ENCODE measurements around the gene DACH1.
"Not testable (repeated sequence)": the region's sequence is repeated elsewhere in the genome, so short reads cannot be mapped to it uniquely, and the experiment has no call there.

The DACH1 gene

DNA sequence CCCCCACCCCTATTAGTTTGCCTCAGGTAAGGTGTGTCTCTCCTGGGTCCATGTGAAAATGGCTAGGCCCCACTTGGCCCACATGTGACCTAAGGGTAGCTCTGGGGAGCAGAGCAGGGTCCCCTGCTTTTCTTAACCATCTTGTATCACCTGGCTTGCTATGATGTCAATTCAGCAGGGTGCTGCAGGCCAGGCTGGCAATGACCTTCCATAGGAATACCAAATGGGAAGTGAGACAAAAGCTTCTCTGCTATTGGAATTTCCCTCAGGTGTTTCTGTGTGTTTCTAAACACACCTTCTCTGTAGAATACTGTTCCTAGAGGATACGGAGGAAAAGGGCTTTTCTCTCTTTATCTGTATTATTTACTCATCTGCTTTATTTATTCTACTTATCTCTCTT is 35.7 kb upstream of the DACH1 start:
- TF ChIP-seq EZH2phosphoT487 (IDR thresholded peaks at IDR 0.05; ENCODE audit: low read depth): no peak
- TF ChIP-seq, protein P1, sequence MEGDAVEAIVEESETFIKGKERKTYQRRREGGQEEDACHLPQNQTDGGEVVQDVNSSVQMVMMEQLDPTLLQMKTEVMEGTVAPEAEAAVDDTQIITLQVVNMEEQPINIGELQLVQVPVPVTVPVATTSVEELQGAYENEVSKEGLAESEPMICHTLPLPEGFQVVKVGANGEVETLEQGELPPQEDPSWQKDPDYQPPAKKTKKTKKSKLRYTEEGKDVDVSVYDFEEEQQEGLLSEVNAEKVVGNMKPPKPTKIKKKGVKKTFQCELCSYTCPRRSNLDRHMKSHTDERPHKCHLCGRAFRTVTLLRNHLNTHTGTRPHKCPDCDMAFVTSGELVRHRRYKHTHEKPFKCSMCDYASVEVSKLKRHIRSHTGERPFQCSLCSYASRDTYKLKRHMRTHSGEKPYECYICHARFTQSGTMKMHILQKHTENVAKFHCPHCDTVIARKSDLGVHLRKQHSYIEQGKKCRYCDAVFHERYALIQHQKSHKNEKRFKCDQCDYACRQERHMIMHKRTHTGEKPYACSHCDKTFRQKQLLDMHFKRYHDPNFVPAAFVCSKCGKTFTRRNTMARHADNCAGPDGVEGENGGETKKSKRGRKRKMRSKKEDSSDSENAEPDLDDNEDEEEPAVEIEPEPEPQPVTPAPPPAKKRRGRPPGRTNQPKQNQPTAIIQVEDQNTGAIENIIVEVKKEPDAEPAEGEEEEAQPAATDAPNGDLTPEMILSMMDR (IDR thresholded peaks at IDR 0.05; ENCODE audit: low read depth, low read length): no peak
- no peaks in the 10 kb centered on the region for H3K79me2 ChIP-seq (ENCODE audit: low read length)
- H3K36me3 ChIP-seq (replicated peaks; ENCODE audit: low read depth, low read length): no peaks in the 10 kb centered on the region

DNA sequence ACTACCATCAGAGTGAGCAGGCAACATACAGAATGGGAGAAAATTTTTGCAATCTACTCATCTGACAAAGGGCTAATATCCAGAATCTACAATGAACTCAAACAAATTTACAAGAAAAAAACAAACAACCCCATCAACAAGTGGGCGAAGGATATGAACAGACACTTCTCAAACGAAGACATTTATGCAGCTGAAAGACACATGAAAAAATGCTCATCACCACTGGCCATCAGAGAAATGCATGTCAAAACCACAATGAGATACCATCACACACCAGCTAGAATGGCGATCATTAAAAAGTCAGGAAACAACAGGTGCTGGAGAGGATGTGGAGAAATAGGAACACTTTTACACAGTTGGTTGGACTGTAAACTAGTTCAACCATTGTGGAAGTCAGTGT is 26.5 kb upstream of the DACH1 start:
- not testable (repeated sequence) for H4K20me1 ChIP-seq (ENCODE audit: insufficient read depth, low read length); H3K9ac ChIP-seq (ENCODE audit: low read length); H3K79me2 ChIP-seq (ENCODE audit: low read length); H3K4me1 ChIP-seq (ENCODE audit: low read length); H3K27me3 ChIP-seq (ENCODE audit: low read depth, low read length); H3K9me3 ChIP-seq (ENCODE audit: insufficient read depth, low read length); H3K4me3 ChIP-seq (ENCODE audit: low read length); H2AFZ ChIP-seq (ENCODE audit: low read depth, low read length); H3K4me2 ChIP-seq (ENCODE audit: low read length); H3K36me3 ChIP-seq (replicated peaks; ENCODE audit: low read depth, low read length); H3K27ac ChIP-seq (ENCODE audit: low read length)

More for the DNA sequence above, 35.7 kb upstream of the DACH1 start:
- Histone ChIP-seq H3K4me1 (ENCODE audit: low read length) (peaks cover 7% of the 10 kb centered on the region; the same call in 1 of the 2 replicates), H3K4me2 (ENCODE audit: low read length) (no peak overlapping the region), H4K20me1 (ENCODE audit: insufficient read depth, low read length) (no peaks in the 10 kb centered on the region), H3K9ac (ENCODE audit: low read length) (no peak overlapping the region), H3K27me3 (ENCODE audit: low read depth, low read length) (no peaks in the 10 kb centered on the region), H2AFZ (ENCODE audit: low read depth, low read length) (no peak overlapping the region), H3K9me3 (ENCODE audit: insufficient read depth, low read length) (no peaks in the 10 kb centered on the region), H3K4me3 (ENCODE audit: low read length) (no peak overlapping the region), H3K27ac (ENCODE audit: low read length) (no peak overlapping the region)

DNA sequence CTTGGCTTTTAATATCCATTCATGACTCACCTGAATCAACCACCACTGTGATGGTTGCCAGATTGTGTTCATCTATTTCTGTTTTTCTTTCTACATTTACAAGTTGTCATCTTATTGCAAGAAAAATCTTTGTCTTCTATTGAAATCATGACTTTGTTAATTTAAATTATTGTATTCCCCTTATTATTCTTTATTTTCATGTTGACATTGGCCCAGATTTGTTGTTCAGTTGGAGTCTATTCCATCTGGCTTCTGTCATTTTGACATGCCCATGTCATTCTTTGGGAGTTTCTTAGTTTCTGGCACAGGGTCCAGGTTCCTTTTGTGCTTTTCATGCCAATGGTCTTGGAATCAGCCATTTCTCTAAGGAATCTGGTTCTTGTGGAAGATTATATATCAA is 19.9 kb upstream of the DACH1 start:
- H3K27ac ChIP-seq (ENCODE audit: low read length): no peak overlapping the region
- H3K27me3 ChIP-seq (ENCODE audit: low read depth, low read length): no peaks in the 10 kb centered on the region
- no peak overlapping the region for H3K4me3 ChIP-seq (ENCODE audit: low read length)
- TF ChIP-seq, protein P1 (IDR thresholded peaks at IDR 0.05; ENCODE audit: low read depth, low read length): no peak
- TF ChIP-seq EZH2phosphoT487 (IDR thresholded peaks at IDR 0.05; ENCODE audit: low read depth): no peak
- no peaks in the 10 kb centered on the region for H3K9me3 ChIP-seq (ENCODE audit: insufficient read depth, low read length)
- no peaks in the 10 kb centered on the region for H3K4me1 ChIP-seq (ENCODE audit: low read length)
- no peak overlapping the region for H2AFZ ChIP-seq (ENCODE audit: low read depth, low read length)
- no peak overlapping the region for H3K4me2 ChIP-seq (ENCODE audit: low read length)
- no peak overlapping the region for H3K9ac ChIP-seq (ENCODE audit: low read length)
- H3K36me3 ChIP-seq (replicated peaks; ENCODE audit: low read depth, low read length): no peaks in the 10 kb centered on the region
- no peaks in the 10 kb centered on the region for H4K20me1 ChIP-seq (ENCODE audit: insufficient read depth, low read length)
- H3K79me2 ChIP-seq (ENCODE audit: low read length): no peaks in the 10 kb centered on the region

DNA sequence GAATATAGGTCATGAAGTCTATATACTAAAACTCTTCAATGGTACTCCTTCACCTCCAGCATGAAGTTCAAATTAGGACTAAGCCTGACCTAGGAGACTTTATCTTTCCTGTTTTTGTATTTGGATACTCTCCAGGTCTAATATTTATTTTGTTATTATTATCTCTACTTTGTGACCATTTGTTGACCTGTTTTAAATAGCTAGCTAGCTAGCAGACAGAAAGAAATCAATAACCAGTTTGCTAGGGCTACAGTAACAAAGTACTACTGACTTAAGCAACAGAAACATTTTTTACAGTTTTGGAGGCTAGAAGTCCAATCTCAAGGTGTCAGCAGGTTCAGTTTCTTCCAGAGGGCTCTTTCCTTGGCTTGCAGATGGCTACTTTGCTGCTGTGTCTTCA is 15.1 kb upstream of the DACH1 start:
- Histone ChIP-seq H3K9me3 (ENCODE audit: insufficient read depth, low read length) (no peaks in the 10 kb centered on the region), H3K36me3 (replicated peaks; ENCODE audit: low read depth, low read length) (no peaks in the 10 kb centered on the region), H3K4me3 (ENCODE audit: low read length) (no peak overlapping the region), H2AFZ (ENCODE audit: low read depth, low read length) (no peak overlapping the region), H3K27ac (ENCODE audit: low read length) (no peak overlapping the region), H3K79me2 (ENCODE audit: low read length) (no peaks in the 10 kb centered on the region), H3K4me2 (ENCODE audit: low read length) (no peak overlapping the region), H3K9ac (ENCODE audit: low read length) (no peak overlapping the region), H3K27me3 (ENCODE audit: low read depth, low read length) (no peaks in the 10 kb centered on the region), H3K4me1 (ENCODE audit: low read length) (peaks cover 3% of the 10 kb centered on the region; the same call in 1 of the 2 replicates), H4K20me1 (ENCODE audit: insufficient read depth, low read length) (no peaks in the 10 kb centered on the region)
- TF ChIP-seq EZH2phosphoT487 (IDR thresholded peaks at IDR 0.05; ENCODE audit: low read depth): no peak

DNA sequence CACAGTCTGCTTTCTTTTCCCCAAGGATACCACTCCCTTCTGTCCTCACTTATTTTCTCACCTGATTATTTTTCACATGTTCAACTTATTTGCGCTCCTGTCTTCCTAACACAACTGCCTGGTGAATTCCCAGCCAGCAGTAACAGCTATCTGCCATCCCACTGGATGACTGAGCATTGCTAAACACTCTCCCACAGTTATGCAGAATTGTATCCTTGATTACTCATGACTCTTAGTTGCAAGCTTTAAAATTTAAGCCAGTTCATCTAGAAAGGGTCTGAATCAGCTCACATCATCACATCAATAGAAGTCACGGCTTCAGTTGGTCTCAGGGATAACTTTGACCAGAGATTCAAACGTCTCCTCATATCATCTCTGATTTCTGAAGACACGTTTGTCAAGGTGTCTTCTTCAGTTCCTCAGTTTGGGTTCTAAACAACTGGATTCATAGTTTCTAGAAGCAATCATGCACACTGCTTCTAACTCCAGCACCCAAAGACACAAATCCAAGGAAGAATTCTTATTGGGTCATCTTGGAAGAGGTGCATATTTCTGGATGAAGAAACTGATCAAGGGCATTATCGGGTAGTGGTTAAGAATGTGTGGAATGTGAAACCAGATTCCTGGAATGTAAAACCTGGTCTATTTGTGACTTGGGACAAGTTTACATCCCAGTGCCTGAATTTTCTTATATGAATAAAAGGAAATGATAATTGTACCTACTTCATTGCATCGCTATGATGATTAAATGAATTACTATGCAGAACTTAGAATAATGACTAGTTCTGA is 13.9 kb upstream of the DACH1 start:
- Histone ChIP-seq H3K4me2 (ENCODE audit: low read length) (no peak overlapping the region), H3K27ac (ENCODE audit: low read length) (no peak overlapping the region)

More for the DNA sequence above, 13.9 kb upstream of the DACH1 start:
- H3K9ac ChIP-seq (ENCODE audit: low read length): no peak overlapping the region
- H3K36me3 ChIP-seq (replicated peaks; ENCODE audit: low read depth, low read length): no peaks in the 10 kb centered on the region
- peaks cover 3% of the 10 kb centered on the region; the same call in 1 of the 2 replicates for H3K4me1 ChIP-seq (ENCODE audit: low read length)
- H3K79me2 ChIP-seq (ENCODE audit: low read length): no peaks in the 10 kb centered on the region
- no peak overlapping the region for H2AFZ ChIP-seq (ENCODE audit: low read depth, low read length)
- no peaks in the 10 kb centered on the region for H3K9me3 ChIP-seq (ENCODE audit: insufficient read depth, low read length)
- no peak overlapping the region for H3K4me3 ChIP-seq (ENCODE audit: low read length)
- H3K27me3 ChIP-seq (ENCODE audit: low read depth, low read length): no peaks in the 10 kb centered on the region
- H4K20me1 ChIP-seq (ENCODE audit: insufficient read depth, low read length): no peaks in the 10 kb centered on the region
- TF ChIP-seq, protein P1 (IDR thresholded peaks at IDR 0.05; ENCODE audit: low read depth, low read length): no peak
- TF ChIP-seq EZH2phosphoT487 (IDR thresholded peaks at IDR 0.05; ENCODE audit: low read depth): no peak
